Measurements from ENCODE around the gene TPPP3. TPM values are rescaled to one million over a fixed set of nuclear protein-coding genes. Genes with fewer than 3 reads are reported as not detected.
"Not testable (repeated sequence)": the region's sequence is repeated elsewhere in the genome, so short reads cannot be mapped to it uniquely, and the experiment has no call there.

The TPPP3 gene
- total RNA-seq, 2 experiments from 2014 or later: not detected

GRCh38 chr16:67383284-67383683 lies 10.0 kb downstream of the TPPP3 start:
- H3K4me1 Mint-ChIP-seq (ENCODE audit: low read depth): no peaks in the 10 kb centered on the region
- peaks cover 8% of the 10 kb centered on the region for H3K27me3 Mint-ChIP-seq (ENCODE audit: low read depth)
- H3K9me3 Mint-ChIP-seq (ENCODE audit: insufficient read depth): no peaks in the 10 kb centered on the region
- no peak for DNase-seq
- H3K36me3 Mint-ChIP-seq (ENCODE audit: low read depth): no peaks in the 10 kb centered on the region
- no peak overlapping the region for H3K27ac Mint-ChIP-seq
- ATAC-seq: no peak
- POLR2A ChIA-PET: no interaction called here
- no peak overlapping the region for H3K4me3 Mint-ChIP-seq
- CTCF ChIA-PET: interaction anchor here (1.5 kb wide), 1 partner anchor 105 kb away, joined by 3 read pairs; no protein-coding TSS in a partner anchor

GRCh38 chr16:67378642-67379041 lies 14.7 kb downstream of the TPPP3 start:
- Mint-ChIP-seq H3K36me3 (ENCODE audit: low read depth) (no peaks in the 10 kb centered on the region), H3K27ac (no peak overlapping the region), H3K4me3 (no peak overlapping the region), H3K4me1 (ENCODE audit: low read depth) (no peaks in the 10 kb centered on the region), H3K27me3 (ENCODE audit: low read depth) (peaks cover 6% of the 10 kb centered on the region), H3K9me3 (ENCODE audit: insufficient read depth) (no peaks in the 10 kb centered on the region)
- ATAC-seq (no peak), DNase-seq (no peak)
- POLR2A ChIA-PET: no interaction called here
- CTCF ChIA-PET: interaction anchor here (0.8 kb wide), 1 partner anchor 21 kb away, joined by 3 read pairs; no protein-coding TSS in a partner anchor

GRCh38 chr16:67376012-67376411 lies 17.3 kb downstream of the TPPP3 start:
- H3K9me3 Mint-ChIP-seq (ENCODE audit: insufficient read depth); H3K4me1 Mint-ChIP-seq (ENCODE audit: low read depth); H3K4me3 Mint-ChIP-seq; H3K27me3 Mint-ChIP-seq (ENCODE audit: low read depth); DNase-seq; H3K27ac Mint-ChIP-seq; CTCF ChIA-PET; H3K36me3 Mint-ChIP-seq (ENCODE audit: low read depth); POLR2A ChIA-PET; ATAC-seq: not testable (repeated sequence)

GRCh38 chr16:67372664-67373063 lies 20.6 kb downstream of the TPPP3 start:
- H3K9me3 Mint-ChIP-seq (ENCODE audit: insufficient read depth): no peaks in the 10 kb centered on the region
- H3K27ac Mint-ChIP-seq: no peak overlapping the region
- ChIA-PET POLR2A (no interaction called here), CTCF (interaction anchor here (0.7 to 1.2 kb wide), 2 partner anchors 64 to 410 kb away, joined by 3 read pairs; no protein-coding TSS in a partner anchor)
- H3K36me3 Mint-ChIP-seq (ENCODE audit: low read depth): no peaks in the 10 kb centered on the region
- peaks cover 6% of the 10 kb centered on the region for H3K27me3 Mint-ChIP-seq (ENCODE audit: low read depth)
- no peak for DNase-seq
- no peaks in the 10 kb centered on the region for H3K4me1 Mint-ChIP-seq (ENCODE audit: low read depth)
- no peak overlapping the region for H3K4me3 Mint-ChIP-seq
- no peak for ATAC-seq

- no peaks in the 10 kb centered on the region for H3K9me3 Mint-ChIP-seq (ENCODE audit: insufficient read depth)
- H3K27me3 Mint-ChIP-seq (ENCODE audit: low read depth): no peaks in the 10 kb centered on the region
- DNase-seq (no peak), ATAC-seq (no peak)
- ChIA-PET CTCF (interaction anchor here (0.9 kb wide), 1 partner anchor 110 kb away, joined by 3 read pairs; no protein-coding TSS in a partner anchor), POLR2A (no interaction called here)
- H3K27ac Mint-ChIP-seq: no peak overlapping the region
- peaks cover 2% of the 10 kb centered on the region for H3K4me1 Mint-ChIP-seq (ENCODE audit: low read depth)
- no peak overlapping the region for H3K4me3 Mint-ChIP-seq
- H3K36me3 Mint-ChIP-seq (ENCODE audit: low read depth): no peaks in the 10 kb centered on the region
Observed at GRCh38 chr16:67370661-67371060, 22.6 kb downstream of the TPPP3 start.

- H3K27ac Mint-ChIP-seq: no peak overlapping the region
- H3K4me3 Mint-ChIP-seq: no peak overlapping the region
- no peaks in the 10 kb centered on the region for H3K9me3 Mint-ChIP-seq (ENCODE audit: insufficient read depth)
- POLR2A ChIA-PET: no interaction called here
- no peaks in the 10 kb centered on the region for H3K36me3 Mint-ChIP-seq (ENCODE audit: low read depth)
- ATAC-seq (no peak), DNase-seq (no peak)
- H3K27me3 Mint-ChIP-seq (ENCODE audit: low read depth): peaks cover 11% of the 10 kb centered on the region
- CTCF ChIA-PET: interaction anchor here (0.8 to 2.0 kb wide), 5 partner anchors 35 to 116 kb away, joined by 3 to 6 read pairs (median 3); partner anchors contain the start of gene ATP6V0D1
- peaks cover 9% of the 10 kb centered on the region for H3K4me1 Mint-ChIP-seq (ENCODE audit: low read depth)
Observed at GRCh38 chr16:67364600-67365235, 28.6 kb downstream of the TPPP3 start.

- no peaks in the 10 kb centered on the region for H3K9me3 Mint-ChIP-seq (ENCODE audit: insufficient read depth)
- POLR2A ChIA-PET: no interaction called here
- no peak overlapping the region for H3K27ac Mint-ChIP-seq
- CTCF ChIA-PET: no interaction called here
- peaks cover 24% of the 10 kb centered on the region for H3K27me3 Mint-ChIP-seq (ENCODE audit: low read depth)
- H3K4me1 Mint-ChIP-seq (ENCODE audit: low read depth): peaks cover 15% of the 10 kb centered on the region
- DNase-seq (no peak), ATAC-seq (no peak)
- H3K4me3 Mint-ChIP-seq: no peak overlapping the region
- no peaks in the 10 kb centered on the region for H3K36me3 Mint-ChIP-seq (ENCODE audit: low read depth)
Observed at GRCh38 chr16:67361038-67361437, 32.3 kb downstream of the TPPP3 start.

- POLR2A ChIA-PET; H3K4me3 Mint-ChIP-seq; ATAC-seq; H3K4me1 Mint-ChIP-seq (ENCODE audit: low read depth); H3K27ac Mint-ChIP-seq; H3K9me3 Mint-ChIP-seq (ENCODE audit: insufficient read depth); H3K36me3 Mint-ChIP-seq (ENCODE audit: low read depth); CTCF ChIA-PET; DNase-seq: not testable (repeated sequence)
- H3K27me3 Mint-ChIP-seq (ENCODE audit: low read depth): peaks cover 24% of the 10 kb centered on the region
Observed at GRCh38 chr16:67359540-67360269, 33.6 kb downstream of the TPPP3 start.

GRCh38 chr16:67357561-67357960 lies 35.7 kb downstream of the TPPP3 start:
- ATAC-seq: no peak
- ChIA-PET CTCF (interaction anchor here (0.8 to 1.2 kb wide), 2 partner anchors 9 to 97 kb away, joined by 3 to 5 read pairs; no protein-coding TSS in a partner anchor), POLR2A (interaction anchor here (0.6 kb wide), 1 partner anchor 304 kb away, joined by 3 read pairs; no protein-coding TSS in a partner anchor)

GRCh38 chr16:67356396-67356795 lies 36.9 kb downstream of the TPPP3 start:
- H3K4me3 Mint-ChIP-seq: no peak overlapping the region
- ChIA-PET CTCF (no interaction called here), POLR2A (no interaction called here)
- peaks cover 25% of the 10 kb centered on the region for H3K27me3 Mint-ChIP-seq (ENCODE audit: low read depth)
- H3K36me3 Mint-ChIP-seq (ENCODE audit: low read depth): no peaks in the 10 kb centered on the region
- no peak overlapping the region for H3K27ac Mint-ChIP-seq
- peaks cover 5% of the 10 kb centered on the region for H3K4me1 Mint-ChIP-seq (ENCODE audit: low read depth)
- DNase-seq (no peak), ATAC-seq (no peak)
- no peaks in the 10 kb centered on the region for H3K9me3 Mint-ChIP-seq (ENCODE audit: insufficient read depth)

More at GRCh38 chr16:67357561-67357960, 35.7 kb downstream of the TPPP3 start:
- H3K4me1 Mint-ChIP-seq (ENCODE audit: low read depth): peaks cover 5% of the 10 kb centered on the region
- DNase-seq: no peak
- H3K9me3 Mint-ChIP-seq (ENCODE audit: insufficient read depth): no peaks in the 10 kb centered on the region
- no peak overlapping the region for H3K27ac Mint-ChIP-seq
- no peak overlapping the region for H3K4me3 Mint-ChIP-seq
- H3K36me3 Mint-ChIP-seq (ENCODE audit: low read depth): no peaks in the 10 kb centered on the region
- peaks cover 23% of the 10 kb centered on the region for H3K27me3 Mint-ChIP-seq (ENCODE audit: low read depth)

GRCh38 chr16:67352463-67352862 lies 40.8 kb downstream of the TPPP3 start:
- DNase-seq, H3K27ac Mint-ChIP-seq: not testable (repeated sequence)
- H3K27me3 Mint-ChIP-seq (ENCODE audit: low read depth): peaks cover 27% of the 10 kb centered on the region

GRCh38 chr16:67350324-67350723 lies 43.0 kb downstream of the TPPP3 start:
- Mint-ChIP-seq H3K9me3 (ENCODE audit: insufficient read depth) (no peaks in the 10 kb centered on the region), H3K36me3 (ENCODE audit: low read depth) (no peaks in the 10 kb centered on the region), H3K27ac (no peak overlapping the region), H3K4me3 (no peak overlapping the region), H3K4me1 (ENCODE audit: low read depth) (no peaks in the 10 kb centered on the region), H3K27me3 (ENCODE audit: low read depth) (peaks cover 18% of the 10 kb centered on the region)
- ChIA-PET POLR2A (no interaction called here), CTCF (interaction anchor here (1.0 to 2.4 kb wide), 7 partner anchors 11 to 90 kb away, joined by 3 to 9 read pairs (median 4); partner anchors contain the start of gene ZDHHC1)
- ATAC-seq (no peak), DNase-seq (no peak)

More at GRCh38 chr16:67352463-67352862, 40.8 kb downstream of the TPPP3 start:
- POLR2A ChIA-PET; H3K4me1 Mint-ChIP-seq (ENCODE audit: low read depth); H3K4me3 Mint-ChIP-seq; H3K9me3 Mint-ChIP-seq (ENCODE audit: insufficient read depth); H3K36me3 Mint-ChIP-seq (ENCODE audit: low read depth); ATAC-seq: not testable (repeated sequence)
- CTCF ChIA-PET: interaction anchor here (0.7 to 1.5 kb wide), 3 partner anchors 15 to 47 kb away, joined by 3 to 4 read pairs (median 3); partner anchors contain the start of genes KCTD19 and LRRC36
